CD4-positive, alpha-beta T cell treated with Interferon alpha-2 for 1 hour (primary cell): Measurements from ENCODE around the gene LTBP4.

Experiments used
- DNase-seq, 2 donors: peaks; one replicate each; pipeline ENCODE4 v3.0.0-alpha.2; 2020 to 2022

LTBP4 gene

DNA sequence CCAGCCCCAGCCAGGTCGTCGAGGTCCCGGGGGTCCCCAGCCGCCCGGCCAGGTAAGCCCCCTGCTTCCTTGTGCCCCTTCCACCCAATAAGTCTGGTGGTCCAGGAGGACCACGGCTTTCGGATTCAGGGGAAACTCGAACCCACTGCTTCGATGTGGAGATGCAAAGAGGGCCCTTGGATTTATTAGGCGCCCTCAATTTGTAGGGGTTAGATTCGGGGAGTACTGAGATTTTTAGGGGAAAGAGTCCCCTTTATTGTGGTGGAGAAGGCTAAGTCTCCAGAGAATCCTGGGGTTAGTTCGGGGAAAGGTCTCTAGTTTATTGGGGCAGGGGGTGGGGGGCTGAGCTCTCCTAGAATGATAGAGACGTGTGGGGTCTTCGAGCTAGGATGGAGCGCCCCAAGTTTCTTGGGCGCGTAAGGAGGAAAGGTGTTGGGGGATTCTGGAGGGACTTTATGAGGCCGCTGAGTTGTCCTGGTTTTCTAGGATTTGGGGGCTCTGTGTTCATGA, 3.8 kb upstream of the LTBP4 start:
- no peak for DNase-seq

DNA sequence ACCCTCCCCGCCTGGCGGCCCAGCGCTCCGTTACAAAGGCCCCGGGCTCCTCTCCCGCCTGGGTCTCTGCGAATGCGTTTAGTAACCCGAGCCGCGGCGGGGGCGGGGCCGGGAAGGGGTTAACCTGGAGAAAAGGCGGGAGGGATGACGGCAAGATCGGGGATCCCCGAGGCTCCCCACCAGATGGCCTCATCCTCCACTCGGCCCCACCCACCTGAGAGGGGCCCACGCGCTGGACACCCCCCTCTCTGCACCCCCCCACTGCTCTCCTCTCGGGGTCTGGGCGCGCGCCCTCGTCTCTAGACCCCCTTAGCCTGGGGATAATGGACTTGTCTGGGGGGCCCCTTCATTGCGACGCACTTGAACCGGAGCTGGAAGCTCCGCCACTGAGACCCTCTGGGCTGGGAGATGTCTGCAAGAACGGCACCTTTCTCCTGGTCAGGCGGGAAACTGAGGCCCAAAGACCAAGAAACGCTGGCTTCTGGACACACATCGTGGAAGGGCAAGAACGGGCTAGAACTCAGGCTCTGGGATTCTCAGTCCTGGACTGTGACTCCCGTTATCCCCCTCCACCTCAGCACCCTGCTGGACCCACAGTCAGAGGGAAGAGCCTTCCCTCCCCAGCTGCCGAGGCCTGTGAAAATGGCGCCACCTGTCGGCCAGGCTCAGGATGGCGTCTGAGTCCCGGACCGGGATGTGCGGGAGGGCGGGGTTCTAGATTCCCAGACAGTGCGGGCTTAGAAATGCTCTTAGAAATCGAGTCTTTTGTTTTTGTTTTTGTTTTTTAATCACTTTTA, 2.9 kb upstream of the LTBP4 start:
- peak; percentile 79 to 86 for DNase-seq

DNA sequence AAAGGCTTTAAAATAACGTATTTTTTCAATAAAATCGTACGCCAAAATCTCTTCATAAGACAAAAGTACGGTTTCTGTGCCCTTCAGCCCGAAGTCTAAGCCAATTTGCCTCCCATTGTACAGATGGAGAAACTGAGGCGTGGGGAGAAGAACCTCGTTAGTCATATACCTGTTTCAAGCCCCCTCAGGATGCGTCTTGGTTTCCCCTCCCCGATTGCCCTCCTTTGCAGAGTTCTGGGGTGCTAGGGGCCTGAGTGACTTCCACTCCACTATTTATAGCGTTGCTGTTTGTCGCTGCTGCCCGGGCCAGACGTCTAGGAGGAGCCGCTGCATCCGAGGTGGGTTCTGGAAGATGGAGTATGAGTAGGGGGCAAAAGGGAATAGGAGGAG, 2.3 kb upstream of the LTBP4 start:
- DNase-seq: no peak

DNA sequence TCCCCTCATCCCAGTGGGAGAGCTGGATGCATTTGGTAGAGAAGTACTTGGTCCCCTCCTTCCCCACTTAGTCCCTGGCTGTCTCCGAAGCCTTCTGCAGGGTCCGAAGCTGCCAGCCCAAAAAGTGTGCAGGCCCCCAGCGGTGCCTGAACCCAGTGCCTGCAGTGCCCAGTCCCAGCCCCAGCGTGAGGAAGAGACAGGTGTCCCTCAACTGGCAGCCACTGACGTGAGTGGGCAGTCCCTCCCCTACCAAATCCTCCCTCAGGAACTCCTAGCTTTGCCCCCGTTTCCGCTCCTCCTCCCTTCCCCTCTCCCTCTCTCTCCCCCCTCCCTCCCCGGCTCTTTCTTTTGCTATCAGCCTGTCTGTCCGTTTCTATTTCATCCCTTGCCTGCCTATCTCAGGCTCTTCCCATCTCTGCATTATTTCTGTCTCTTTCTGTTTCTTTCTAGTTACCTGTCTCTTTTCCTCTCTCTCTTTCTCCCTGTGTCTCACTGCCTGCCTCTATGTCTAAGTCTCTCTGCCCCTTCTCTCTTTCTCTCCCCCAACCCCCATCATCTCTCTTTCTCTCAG, 1.8 kb upstream of the LTBP4 start:
- DNase-seq: no peak

DNA sequence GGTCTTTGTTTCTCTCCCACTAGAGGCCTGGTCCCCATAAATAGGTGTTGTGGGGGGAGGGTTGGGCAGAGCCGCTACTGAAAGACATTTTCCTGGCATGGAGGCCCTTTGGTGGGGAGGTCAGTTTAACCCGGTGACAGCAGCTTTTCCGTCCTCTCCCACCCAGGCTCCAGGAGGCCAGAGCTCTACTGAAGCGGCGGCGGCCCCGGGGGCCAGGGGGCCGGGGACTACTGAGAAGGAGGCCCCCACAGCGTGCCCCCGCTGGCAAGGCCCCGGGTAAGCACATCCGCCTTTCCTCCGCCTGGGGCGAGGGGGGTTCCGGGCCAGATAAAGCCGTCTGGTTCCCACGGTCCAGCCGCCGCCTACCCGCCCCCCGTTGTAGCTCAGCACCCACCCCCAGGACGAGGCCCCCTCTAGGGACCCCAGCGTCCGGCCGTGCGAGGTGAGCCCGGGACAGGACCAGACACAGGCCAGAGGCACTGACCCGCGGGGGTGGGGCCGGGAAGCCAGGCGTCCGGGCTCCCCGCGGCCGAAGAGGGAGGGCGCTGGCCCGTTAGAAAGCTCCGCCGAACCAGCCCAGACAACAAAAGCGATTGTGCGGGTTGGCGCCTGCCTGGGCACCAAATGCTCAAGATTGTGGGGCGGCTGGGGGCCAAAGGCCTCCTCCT, 1.1 kb upstream of the LTBP4 start:
- DNase-seq: no peak

DNA sequence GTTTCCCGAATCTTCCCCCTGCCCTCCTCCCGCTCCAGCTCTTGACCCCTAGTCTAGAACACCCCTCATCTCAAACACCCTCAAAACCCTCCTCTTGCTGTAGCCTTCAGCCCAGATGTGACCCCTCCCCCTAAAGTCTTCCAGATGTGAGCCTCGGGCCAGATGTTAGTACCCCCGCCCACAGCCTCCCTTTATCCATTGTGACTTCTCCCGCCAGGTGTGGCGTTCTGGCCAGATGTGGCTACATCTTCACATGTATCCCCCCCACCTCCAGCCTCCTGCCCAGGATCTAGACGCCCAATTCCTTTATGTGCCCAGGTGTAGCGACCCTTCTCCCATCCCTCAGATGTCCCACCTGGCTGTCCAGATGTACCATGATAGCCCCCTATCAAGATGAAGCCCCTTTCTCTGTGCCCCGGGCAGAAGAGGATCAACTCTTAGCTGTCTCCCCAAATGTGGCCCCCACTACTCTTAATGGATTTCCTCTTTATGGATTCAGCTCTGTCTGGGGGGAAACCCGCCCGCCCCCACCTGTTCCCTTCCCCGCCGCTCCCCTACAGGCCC, 517 bp upstream of the LTBP4 start:
- DNase-seq: no peak

DNA sequence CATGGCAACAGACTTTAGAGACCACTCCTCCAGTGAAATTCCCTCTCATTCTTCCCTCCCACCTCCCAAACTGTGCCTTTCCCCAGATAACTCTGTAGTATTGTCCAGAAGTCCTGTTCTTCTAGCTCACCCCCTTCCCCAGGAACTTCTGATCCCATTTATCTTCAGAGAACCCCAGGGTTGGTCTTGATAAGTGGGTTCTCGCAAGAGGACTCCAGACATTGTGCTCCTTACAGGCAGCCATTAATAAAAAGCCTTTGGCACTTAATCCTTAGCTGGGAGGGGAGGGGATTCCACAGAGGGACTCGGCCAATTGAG, 1.9 kb downstream of the LTBP4 start:
- DNase-seq: no peak

DNA sequence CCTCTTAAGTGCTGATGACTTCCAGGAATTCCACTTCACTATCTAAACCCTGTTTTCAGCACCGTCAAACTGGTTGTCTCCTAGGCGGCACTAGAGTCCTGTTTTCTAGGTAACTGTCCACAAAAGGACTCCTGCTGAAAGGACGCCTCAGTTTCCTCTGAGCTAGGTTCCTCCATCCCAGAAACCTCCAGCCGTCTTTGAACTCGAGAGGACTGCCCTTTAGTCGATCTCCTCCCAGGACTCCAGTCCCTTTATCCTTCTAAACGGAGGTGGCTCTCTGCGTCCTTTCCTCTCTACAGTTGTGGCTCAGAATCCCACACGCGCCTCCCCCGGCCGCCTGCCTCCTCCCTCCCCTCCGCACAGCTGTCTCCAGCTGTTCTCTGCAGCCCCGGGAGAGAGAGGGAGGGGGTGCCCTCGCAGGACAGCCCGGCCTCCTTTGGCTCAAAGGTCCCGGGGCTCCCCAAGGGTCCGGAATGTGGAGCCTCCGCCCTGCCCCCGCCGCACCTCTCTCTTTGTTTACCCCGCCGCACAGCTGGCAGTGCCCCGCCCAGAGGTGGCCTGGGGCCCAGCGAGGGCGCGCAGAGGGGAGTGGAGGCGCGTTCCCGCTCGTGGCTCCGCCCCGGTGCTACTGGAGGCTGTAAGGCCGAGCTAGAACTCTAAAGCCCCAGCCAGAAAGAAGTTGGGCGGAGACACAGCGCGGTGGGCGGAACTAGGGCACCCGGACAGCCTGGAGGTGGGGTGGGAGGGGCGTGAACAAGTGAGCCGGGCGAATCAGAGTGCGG, 2.4 kb downstream of the LTBP4 start:
- DNase-seq: peak; percentile 98 to 99

DNA sequence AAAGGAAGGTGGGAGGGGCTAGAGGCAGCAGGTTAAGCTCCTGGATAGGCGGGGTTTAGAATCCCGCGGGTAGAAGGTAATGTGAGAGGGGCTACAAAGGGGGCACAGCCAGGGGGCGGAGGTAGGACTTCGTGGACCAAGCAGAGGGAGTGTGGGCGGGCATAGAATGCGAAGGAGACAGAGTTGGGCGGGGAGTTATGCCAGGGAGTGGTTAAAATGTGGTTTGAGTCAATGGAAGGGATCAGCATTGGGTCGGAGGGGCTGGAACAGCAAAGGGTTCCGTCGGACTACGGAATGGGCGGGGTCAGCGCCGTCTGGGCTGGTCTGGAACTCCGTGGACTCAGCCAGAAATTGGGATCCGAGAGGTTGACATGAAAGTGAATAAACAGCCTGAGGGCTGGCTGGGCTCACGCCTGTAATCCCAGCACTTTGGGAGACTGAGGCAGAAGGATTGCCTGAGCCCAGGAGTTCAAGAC, 3.0 kb downstream of the LTBP4 start:
- no peak for DNase-seq

DNA sequence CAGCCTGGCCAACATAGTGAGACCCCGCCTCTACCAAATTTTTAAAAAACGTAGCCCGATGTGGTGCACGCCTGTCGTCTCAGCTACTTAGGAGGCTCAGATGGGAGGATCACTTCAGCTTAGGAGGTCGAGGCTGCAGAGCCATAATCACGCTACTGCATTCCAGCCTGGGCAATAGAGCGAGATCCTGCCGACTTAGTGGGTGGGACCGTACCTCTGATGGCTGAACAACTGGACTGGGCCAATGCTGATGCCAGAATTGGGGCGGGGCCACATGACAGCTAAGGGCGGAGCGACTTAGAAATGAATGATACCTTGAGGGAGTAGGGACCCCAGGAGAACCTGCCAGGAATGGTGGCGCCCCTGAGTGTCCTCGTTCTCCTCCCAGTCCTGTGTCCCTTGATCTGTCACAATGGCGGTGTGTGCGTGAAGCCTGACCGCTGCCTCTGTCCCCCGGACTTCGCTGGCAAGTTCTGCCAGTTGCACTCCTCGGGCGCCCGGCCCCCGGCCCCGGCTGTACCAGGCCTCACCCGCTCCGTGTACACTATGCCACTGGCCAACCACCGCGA, 3.6 kb downstream of the LTBP4 start:
- peak in 1 of 2 donors; percentile 35 for DNase-seq

DNA sequence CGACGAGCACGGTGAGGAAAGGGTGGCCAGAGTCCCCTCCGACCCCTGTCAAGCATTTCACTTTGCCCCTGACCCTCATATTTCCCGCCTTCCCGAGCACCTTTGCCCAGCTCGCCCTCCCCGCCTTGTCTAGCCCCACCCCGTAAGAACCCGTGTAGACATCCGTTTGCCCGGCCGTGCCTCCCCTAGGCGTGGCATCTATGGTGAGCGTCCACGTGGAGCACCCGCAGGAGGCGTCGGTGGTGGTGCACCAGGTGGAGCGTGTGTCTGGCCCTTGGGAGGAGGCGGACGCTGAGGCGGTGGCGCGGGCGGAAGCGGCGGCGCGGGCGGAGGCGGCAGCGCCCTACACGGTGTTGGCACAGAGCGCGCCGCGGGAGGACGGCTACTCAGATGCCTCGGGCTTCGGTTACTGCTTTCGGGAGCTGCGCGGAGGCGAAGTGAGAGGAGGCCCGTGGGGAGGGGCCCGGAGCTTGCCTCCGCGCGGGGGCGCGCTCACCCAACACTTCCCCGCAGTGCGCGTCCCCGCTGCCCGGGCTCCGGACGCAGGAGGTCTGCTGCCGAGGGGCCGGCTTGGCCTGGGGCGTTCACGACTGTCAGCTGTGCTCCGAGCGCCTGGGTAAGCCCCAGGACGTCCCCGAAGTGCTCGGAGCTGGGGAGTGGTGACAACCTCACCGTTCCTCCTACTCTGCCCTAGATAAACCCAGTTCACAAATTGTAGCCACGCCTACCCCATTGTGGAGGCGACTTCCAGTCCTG, 4.2 kb downstream of the LTBP4 start:
- peak; percentile 83 to 91 for DNase-seq

DNA sequence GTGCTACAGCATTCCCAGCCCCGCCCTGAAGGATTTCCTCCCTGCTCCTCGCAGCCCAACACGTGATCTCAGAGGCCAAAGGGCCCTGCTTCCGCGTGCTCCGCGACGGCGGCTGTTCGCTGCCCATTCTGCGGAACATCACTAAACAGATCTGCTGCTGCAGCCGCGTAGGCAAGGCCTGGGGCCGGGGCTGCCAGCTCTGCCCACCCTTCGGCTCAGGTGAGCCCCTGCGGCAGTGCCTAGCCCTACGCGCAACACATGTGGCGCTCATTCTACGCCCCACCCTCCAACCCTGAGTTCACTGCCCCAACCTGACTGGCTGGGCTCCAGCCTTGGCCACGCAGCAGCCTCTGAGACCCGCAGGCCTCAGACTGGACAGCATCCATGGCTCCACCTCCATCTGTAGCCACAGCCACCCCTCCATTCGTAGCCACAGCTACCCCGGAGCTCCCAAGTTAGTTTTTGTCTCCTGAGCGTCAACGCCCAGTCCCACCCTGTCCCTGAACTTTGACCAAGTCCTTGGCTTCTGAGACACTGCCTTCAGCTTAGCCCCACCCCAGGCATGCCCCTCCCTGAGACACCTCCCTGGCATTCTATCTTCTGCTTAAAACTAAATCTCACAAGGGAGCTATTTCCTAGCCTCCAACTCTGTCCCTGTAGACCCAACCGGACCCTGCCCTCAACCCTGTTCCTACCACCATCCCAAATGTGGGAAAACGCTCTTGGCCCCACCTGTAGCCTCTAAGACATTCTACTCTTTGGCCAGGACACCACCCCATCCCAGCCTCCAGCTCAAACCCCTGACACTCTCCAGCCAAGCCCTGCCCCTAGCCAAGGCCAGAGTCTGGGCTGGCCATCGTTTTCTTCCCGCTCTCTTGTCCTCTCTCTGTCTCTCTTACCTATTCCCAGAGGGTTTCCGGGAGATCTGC, 6.4 kb downstream of the LTBP4 start:
- no peak for DNase-seq

DNA sequence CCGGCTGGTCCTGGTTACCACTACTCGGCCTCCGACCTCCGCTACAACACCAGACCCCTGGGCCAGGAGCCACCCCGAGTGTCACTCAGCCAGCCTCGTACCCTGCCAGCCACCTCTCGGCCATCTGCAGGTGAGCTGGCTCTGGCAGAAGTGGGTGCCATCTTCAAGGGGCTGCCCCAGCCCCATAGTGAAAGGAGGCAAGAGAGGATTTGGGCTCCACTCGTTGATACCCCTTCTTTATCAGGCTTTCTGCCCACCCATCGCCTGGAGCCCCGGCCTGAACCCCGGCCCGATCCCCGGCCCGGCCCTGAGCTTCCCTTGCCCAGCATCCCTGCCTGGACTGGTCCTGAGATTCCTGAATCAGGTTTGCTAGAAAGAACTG, 7.1 kb downstream of the LTBP4 start:
- DNase-seq: no peak

DNA sequence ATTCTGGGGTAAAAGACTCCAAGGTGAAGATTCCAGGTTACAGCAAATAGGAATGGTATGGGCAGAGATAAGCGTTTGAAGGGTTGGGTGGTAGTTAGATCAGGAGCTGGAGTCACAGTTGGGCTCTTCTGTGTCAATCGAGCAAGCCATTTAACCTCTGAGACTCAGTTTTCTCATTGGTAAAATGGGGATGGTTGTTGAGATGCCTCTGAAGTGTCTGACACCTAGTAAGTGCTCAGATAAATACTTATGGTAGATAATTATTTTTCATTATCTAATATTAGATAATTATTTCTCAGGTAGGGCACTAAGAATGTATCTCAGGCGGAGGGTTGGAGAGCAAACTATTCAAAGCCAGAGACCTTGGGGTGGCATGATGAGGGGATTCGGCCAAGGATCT, 7.8 kb downstream of the LTBP4 start:
- DNase-seq: no peak

DNA sequence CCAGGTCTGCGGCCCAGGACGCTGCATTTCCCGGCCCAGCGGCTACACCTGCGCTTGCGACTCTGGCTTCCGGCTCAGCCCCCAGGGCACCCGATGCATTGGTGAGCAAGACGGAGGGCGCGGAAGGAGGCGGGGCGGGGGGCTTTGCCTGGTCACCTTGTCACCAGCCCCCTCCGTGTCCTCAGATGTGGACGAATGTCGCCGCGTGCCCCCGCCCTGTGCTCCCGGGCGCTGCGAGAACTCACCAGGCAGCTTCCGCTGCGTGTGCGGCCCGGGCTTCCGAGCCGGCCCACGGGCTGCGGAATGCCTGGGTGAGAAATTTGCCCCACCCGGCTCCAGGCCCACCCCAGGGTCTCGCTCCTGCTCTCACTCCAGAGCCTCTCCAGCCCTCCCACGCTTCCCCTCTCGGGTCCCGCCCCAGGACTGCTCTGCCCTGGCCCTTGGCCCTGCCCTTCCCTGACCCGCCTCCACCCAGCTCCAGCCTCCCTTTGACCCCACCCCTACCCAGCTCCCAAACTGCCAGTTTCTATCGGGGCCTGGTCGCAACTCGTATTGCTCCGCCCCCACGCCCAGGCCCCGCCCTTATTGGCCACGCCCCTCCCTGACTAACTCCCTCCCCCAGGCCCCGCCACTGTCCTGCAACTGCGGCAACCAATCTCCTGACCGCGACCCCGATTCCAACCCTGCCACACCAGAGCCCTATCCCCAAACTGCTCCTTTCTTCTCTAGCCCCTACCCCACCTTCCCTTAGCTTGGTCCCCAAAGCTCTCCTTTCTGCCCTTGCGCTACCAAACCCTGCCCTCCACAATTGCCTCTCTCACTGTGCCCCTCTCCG, 8.6 kb downstream of the LTBP4 start:
- DNase-seq: peak; percentile 85 to 90

DNA sequence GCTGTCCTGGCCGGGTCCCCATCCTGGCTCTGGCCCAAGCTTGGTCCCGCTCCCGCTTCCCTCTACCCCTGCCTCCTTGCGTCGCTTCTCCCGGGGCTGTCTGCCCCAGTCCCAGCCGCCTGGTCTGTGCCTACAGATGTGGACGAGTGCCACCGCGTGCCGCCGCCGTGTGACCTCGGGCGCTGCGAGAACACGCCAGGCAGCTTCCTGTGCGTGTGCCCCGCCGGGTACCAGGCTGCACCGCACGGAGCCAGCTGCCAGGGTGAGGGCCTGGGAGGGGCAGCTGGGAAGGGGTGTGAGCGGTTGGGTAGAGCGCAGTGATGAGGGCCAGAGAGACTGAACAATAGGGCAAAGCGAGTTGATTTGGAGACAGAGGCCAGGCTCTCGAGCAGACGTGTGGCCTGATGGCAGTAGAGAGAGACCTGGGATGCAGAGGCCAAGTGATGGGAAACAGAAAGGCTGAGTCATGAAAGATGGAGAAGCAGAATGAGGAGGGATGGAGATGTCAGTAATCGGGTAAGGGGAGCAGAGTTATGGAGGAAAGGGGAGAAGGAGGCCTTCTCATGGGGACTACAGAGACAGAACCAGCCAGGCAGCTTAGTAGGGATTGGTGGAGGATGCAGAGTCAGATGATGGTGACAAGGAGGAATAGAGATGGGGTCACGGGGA, 9.4 kb downstream of the LTBP4 start:
- peak; percentile 70 to 78 for DNase-seq

DNA sequence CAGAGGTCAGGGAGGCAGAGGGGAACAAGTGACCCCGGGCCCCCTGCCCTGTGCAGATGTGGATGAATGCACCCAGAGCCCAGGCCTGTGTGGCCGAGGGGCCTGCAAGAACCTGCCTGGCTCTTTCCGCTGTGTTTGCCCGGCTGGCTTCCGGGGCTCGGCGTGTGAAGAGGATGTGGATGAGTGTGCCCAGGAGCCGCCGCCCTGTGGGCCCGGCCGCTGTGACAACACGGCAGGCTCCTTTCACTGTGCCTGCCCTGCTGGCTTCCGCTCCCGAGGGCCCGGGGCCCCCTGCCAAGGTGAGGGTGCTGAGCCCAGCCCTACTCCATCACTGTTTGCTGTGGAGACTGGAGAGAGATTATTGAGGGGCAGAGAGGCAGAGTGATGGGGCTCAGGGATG, 9.9 kb downstream of the LTBP4 start:
- DNase-seq: peak in 1 of 2 donors; percentile 40

DNA sequence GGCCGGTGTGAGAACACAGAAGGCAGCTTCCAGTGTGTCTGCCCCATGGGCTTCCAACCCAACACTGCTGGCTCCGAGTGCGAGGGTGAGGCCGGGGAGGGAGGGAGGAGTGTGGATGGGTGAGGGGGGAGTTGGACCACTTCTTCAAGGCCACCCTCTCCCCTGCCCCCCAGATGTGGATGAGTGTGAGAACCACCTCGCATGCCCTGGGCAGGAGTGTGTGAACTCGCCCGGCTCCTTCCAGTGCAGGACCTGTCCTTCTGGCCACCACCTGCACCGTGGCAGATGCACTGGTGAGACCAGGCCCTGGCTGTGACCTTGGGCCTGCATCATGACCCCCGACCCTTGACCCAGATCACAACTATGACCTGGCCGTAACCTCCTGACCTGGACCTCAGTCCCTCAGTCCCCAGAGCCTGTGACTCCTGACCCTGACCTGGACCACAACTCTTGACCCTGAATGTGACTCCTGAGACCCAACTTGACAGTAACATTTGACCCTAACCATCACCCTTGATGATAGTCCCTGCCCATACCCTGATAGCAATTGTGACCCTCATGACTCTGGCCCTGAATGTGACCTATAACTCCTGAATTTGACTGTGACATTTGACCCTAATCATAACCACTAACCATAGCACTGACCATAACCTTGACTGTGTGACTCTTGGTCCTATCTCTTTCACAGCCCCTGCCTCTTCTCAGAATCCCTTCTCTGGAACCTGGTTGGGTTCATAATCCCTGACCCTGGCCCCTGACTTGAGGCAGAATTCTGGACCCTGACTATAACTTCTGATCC, 10.9 kb downstream of the LTBP4 start:
- no peak for DNase-seq
